ENCODE data around the gene PTPRO.
A peak's percentile ranks its signal among the peaks of the same experiment; 100 is the strongest.

PTPRO gene

GRCh38 chr12:15505616-15506015 lies 183.3 kb downstream of the PTPRO start:
- H3K27ac ChIP-seq: no peak overlapping the region
- no peak for TF ChIP-seq CTCF (conservative IDR thresholded peaks at IDR 0.05)
- no peak for TF ChIP-seq ZFX (IDR thresholded peaks at IDR 0.05)

- TF ChIP-seq CTCF (conservative IDR thresholded peaks at IDR 0.05) (no peak), ZFX (IDR thresholded peaks at IDR 0.05) (no peak)
- H3K27ac ChIP-seq: no peak overlapping the region
These were observed 192.7 kb downstream of the PTPRO start for GRCh38 chr12:15515010-15515409.

GRCh38 chr12:15520083-15520482 lies 197.8 kb downstream of the PTPRO start:
- H3K27ac ChIP-seq: no peak overlapping the region
- TF ChIP-seq ZFX (IDR thresholded peaks at IDR 0.05) (no peak), CTCF (conservative IDR thresholded peaks at IDR 0.05) (no peak)

- TF ChIP-seq CTCF (conservative IDR thresholded peaks at IDR 0.05) (no peak), ZFX (IDR thresholded peaks at IDR 0.05) (no peak)
- no peak overlapping the region for H3K27ac ChIP-seq
These were observed 198.5 kb downstream of the PTPRO start for GRCh38 chr12:15520844-15521243.

GRCh38 chr12:15522574-15523187 lies 200.4 kb downstream of the PTPRO start:
- peak; percentile 77 for TF ChIP-seq CTCF (conservative IDR thresholded peaks at IDR 0.05)
- TF ChIP-seq ZFX (IDR thresholded peaks at IDR 0.05): no peak
- H3K27ac ChIP-seq: no peak overlapping the region

GRCh38 chr12:15525441-15525840 lies 203.1 kb downstream of the PTPRO start:
- H3K27ac ChIP-seq: no peak overlapping the region
- TF ChIP-seq CTCF (conservative IDR thresholded peaks at IDR 0.05): no peak
- TF ChIP-seq ZFX (IDR thresholded peaks at IDR 0.05): no peak

- TF ChIP-seq CTCF (conservative IDR thresholded peaks at IDR 0.05) (no peak), ZFX (IDR thresholded peaks at IDR 0.05) (no peak)
- no peak overlapping the region for H3K27ac ChIP-seq
These were observed 203.7 kb downstream of the PTPRO start for GRCh38 chr12:15526033-15526432.
